Progenitor cell of endocrine pancreas (in vitro differentiated cells): ENCODE results near the gene FNBP1L. TPM values are rescaled to one million over a fixed set of nuclear protein-coding genes. Genes with fewer than 3 reads are reported as not detected.
"Not testable (repeated sequence)": the region's sequence is repeated elsewhere in the genome, so short reads cannot be mapped to it uniquely, and the experiment has no call there.

Source experiments
- DNase-seq: peaks from one replicate; pipeline ENCODE4 v3.0.0; 2021; ENCODE audit warnings: low spot score; ENCODE audit not compliant: unreplicated experiment
- H3K27ac Mint-ChIP-seq: 2 replicates; pipeline ENCODE4 v1.8.0; 2021; ENCODE audit warnings: mild to moderate bottlenecking, moderate library complexity, mixed read lengths
- H3K27me3 Mint-ChIP-seq: 2 replicates; pipeline ENCODE4 v1.8.0; 2021; ENCODE audit warnings: mixed read lengths
- H3K36me3 Mint-ChIP-seq: 2 replicates; pipeline ENCODE4 v1.8.0; 2022; ENCODE audit warnings: mixed read lengths; ENCODE audit not compliant: insufficient read depth
- H3K4me1 Mint-ChIP-seq: 2 replicates; pipeline ENCODE4 v1.8.0; 2021; ENCODE audit warnings: low read depth, mixed read lengths
- H3K4me3 Mint-ChIP-seq: 2 replicates; pipeline ENCODE4 v1.8.0; 2021; ENCODE audit warnings: low read depth, mild to moderate bottlenecking, moderate library complexity, mixed read lengths
- H3K9me3 Mint-ChIP-seq: 2 replicates; pipeline ENCODE4 v1.8.0; 2021; ENCODE audit warnings: low read depth, mixed read lengths
- total RNA-seq: library from RNA; stranded (reverse); gene quantifications from 2 replicates; pipeline ENCODE4 v1.2.1, GENCODE V29; 2021
- TF ChIP-seq, protein P1 (sequence below): fragments of 200-600 bp; sonication (generic); IDR thresholded peaks from one replicate; pipeline ENCODE4 v1.5.0; 2021; ENCODE audit warnings: antibody characterized with exemption, mild to moderate bottlenecking; ENCODE audit not compliant: unreplicated experiment

The FNBP1L gene
- total RNA-seq, 1 donor from 2014 or later = 136 TPM

- peaks cover 31% of the 10 kb centered on the region for H3K36me3 Mint-ChIP-seq
Observed at GRCh38 chr1:93552741-93553455, 105.0 kb downstream of the FNBP1L start.

DNA sequence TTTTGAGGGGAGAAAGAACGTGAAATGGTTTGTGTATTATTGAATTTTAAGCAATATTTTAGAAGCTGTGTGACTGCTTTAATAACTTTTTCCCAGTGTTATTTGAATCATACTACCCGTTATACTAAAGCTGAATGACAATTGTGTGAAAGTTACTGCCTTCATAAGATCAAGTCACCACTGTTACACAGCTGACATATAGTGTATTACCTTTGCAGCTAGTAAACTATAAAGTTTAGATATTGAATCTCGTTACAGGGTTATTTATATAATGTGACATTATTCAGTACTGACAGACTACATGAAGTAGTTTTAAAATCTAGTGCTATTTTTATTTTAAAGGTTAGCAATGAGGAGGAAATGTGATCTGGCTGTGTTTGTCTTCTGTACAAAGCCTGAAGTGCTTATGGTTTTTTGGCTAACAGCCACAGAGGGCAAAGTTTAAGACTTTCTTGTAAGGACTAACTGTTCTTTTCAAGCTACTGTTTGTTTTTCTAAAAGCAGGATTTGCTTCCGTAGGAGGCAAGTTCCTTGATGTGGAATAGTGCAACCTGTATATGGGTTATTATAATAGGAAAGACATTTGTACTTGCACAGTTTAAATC lies 106.1 kb downstream of the FNBP1L start:
- H3K9me3 Mint-ChIP-seq, H3K4me3 Mint-ChIP-seq, H3K27ac Mint-ChIP-seq, DNase-seq, H3K27me3 Mint-ChIP-seq: not testable (repeated sequence)
- Mint-ChIP-seq H3K4me1 (peaks cover 32% of the 10 kb centered on the region), H3K36me3 (peaks cover 35% of the 10 kb centered on the region)

More at GRCh38 chr1:93552741-93553455, 105.0 kb downstream of the FNBP1L start:
- H3K27me3 Mint-ChIP-seq = no peaks in the 10 kb centered on the region
- DNase-seq = no peak
- H3K4me3 Mint-ChIP-seq = peak overlapping the region; percentile 43
- peak overlapping the region; percentile 93 for H3K27ac Mint-ChIP-seq
- H3K4me1 Mint-ChIP-seq = peaks cover 32% of the 10 kb centered on the region
- H3K9me3 Mint-ChIP-seq = peaks cover 3% of the 10 kb centered on the region
- TF ChIP-seq, protein P1, sequence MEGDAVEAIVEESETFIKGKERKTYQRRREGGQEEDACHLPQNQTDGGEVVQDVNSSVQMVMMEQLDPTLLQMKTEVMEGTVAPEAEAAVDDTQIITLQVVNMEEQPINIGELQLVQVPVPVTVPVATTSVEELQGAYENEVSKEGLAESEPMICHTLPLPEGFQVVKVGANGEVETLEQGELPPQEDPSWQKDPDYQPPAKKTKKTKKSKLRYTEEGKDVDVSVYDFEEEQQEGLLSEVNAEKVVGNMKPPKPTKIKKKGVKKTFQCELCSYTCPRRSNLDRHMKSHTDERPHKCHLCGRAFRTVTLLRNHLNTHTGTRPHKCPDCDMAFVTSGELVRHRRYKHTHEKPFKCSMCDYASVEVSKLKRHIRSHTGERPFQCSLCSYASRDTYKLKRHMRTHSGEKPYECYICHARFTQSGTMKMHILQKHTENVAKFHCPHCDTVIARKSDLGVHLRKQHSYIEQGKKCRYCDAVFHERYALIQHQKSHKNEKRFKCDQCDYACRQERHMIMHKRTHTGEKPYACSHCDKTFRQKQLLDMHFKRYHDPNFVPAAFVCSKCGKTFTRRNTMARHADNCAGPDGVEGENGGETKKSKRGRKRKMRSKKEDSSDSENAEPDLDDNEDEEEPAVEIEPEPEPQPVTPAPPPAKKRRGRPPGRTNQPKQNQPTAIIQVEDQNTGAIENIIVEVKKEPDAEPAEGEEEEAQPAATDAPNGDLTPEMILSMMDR = no peak

GRCh38 chr1:93554883-93555872 lies 107.3 kb downstream of the FNBP1L start:
- TF ChIP-seq, protein P1 = no peak
- no peak for DNase-seq
- H3K27me3 Mint-ChIP-seq = no peaks in the 10 kb centered on the region
- peaks cover 7% of the 10 kb centered on the region for H3K9me3 Mint-ChIP-seq
- H3K4me3 Mint-ChIP-seq = no peak overlapping the region
- H3K4me1 Mint-ChIP-seq = peaks cover 32% of the 10 kb centered on the region
- H3K36me3 Mint-ChIP-seq = peaks cover 38% of the 10 kb centered on the region
- peak overlapping the region; percentile 3 for H3K27ac Mint-ChIP-seq

- peaks cover 35% of the 10 kb centered on the region for H3K36me3 Mint-ChIP-seq
- DNase-seq = no peak
- no peaks in the 10 kb centered on the region for H3K27me3 Mint-ChIP-seq
- no peak overlapping the region for H3K4me3 Mint-ChIP-seq
- H3K9me3 Mint-ChIP-seq = peaks cover 7% of the 10 kb centered on the region
- peak overlapping the region; percentile 55 for H3K27ac Mint-ChIP-seq
- H3K4me1 Mint-ChIP-seq = peaks cover 30% of the 10 kb centered on the region
- TF ChIP-seq, protein P1 = no peak
Observed at GRCh38 chr1:93556291-93556690, 108.4 kb downstream of the FNBP1L start.

GRCh38 chr1:93559045-93559444 lies 111.1 kb downstream of the FNBP1L start:
- H3K27ac Mint-ChIP-seq = peak overlapping the region; percentile 62
- DNase-seq = no peak
- no peaks in the 10 kb centered on the region for H3K27me3 Mint-ChIP-seq
- H3K4me3 Mint-ChIP-seq = no peak overlapping the region
- H3K4me1 Mint-ChIP-seq = peaks cover 8% of the 10 kb centered on the region
- TF ChIP-seq, protein P1 = no peak
- peaks cover 7% of the 10 kb centered on the region for H3K9me3 Mint-ChIP-seq
- H3K36me3 Mint-ChIP-seq = peaks cover 39% of the 10 kb centered on the region
